Breast epithelium (tissue), 4 donors: ENCODE measurements around the gene ATP13A1. TPM values are rescaled to one million over a fixed set of nuclear protein-coding genes. Genes with fewer than 3 reads are reported as not detected.
"Not testable (repeated sequence)": the region's sequence is repeated elsewhere in the genome, so short reads cannot be mapped to it uniquely, and the experiment has no call there.

Experiments used
- DNase-seq, 2 donors: peaks; one replicate each; pipeline ENCODE4 v3.0.0-alpha.2; 2019; ENCODE audit warnings: low spot score in 2 of 2
- H3K27ac ChIP-seq, 2 donors: fragments of 200-600 bp; sonication (generic) in 1 of 2; one replicate each; pipeline ENCODE4 v1.5.1; 2016 to 2019; ENCODE audit warnings: mild to moderate bottlenecking in 1 of 2
- H3K27me3 ChIP-seq, 2 donors: fragments of 200-600 bp; sonication (generic) in 1 of 2; one replicate each; pipeline versions ENCODE4 v1.5.1 to v1.6.0; 2017 to 2019; ENCODE audit warnings: control low read depth in 1 of 2, mild to moderate bottlenecking in 1 of 2
- H3K36me3 ChIP-seq: fragments of 200-600 bp; one replicate; pipeline ENCODE4 v1.5.1; 2019
- H3K4me1 ChIP-seq, 2 donors: fragments of 200-600 bp; sonication (generic); one replicate each; pipeline ENCODE4 v1.5.1; 2016 to 2019; ENCODE audit warnings: control low read depth in 1 of 2
- H3K4me3 ChIP-seq, 3 donors: fragments of 200-600 bp; sonication (generic); 1 replicate in 2 of 3; 2 replicates in 1 of 3; pipeline ENCODE4 v1.5.1; 2016 to 2019; ENCODE audit warnings: mild to moderate bottlenecking in 3 of 3, moderate library complexity in 2 of 3
- H3K9me3 ChIP-seq, 2 donors: fragments of 200-600 bp; sonication (generic) in 1 of 2; one replicate each; pipeline ENCODE4 v1.5.1; 2016 to 2019; ENCODE audit warnings: control low read depth in 1 of 2
- CTCF ChIP-seq, 3 donors: fragments of 450-650 bp; IDR thresholded peaks; one replicate each; pipeline ENCODE4 v1.5.1; 2016 to 2017; ENCODE audit warnings: antibody characterized with exemption in 3 of 3, mild to moderate bottlenecking in 3 of 3, moderate library complexity in 3 of 3
- POLR2A ChIP-seq: fragments of 450-650 bp; IDR thresholded peaks from one replicate; pipeline ENCODE4 v1.6.1; 2016; ENCODE audit warnings: antibody characterized with exemption, mild to moderate bottlenecking, moderate library complexity
- POLR2AphosphoS5 ChIP-seq, 3 donors: sonication (generic); formaldehyde crosslinking; IDR thresholded peaks; one replicate each; pipeline ENCODE4 v1.6.1; 2017; ENCODE audit warnings: antibody characterized with exemption in 3 of 3
- intact Hi-C: fragments of 100-400 bp; cut with DNase I; formaldehyde crosslinking; loops from one replicate; pipeline ENCODE4 v1.15.1; 2023; ENCODE audit warnings: low total_unique reads
- total RNA-seq, 3 donors: library from RNA; depleted of rRNA; stranded (reverse); fragments of >200 nt; gene quantifications; one replicate each; pipeline ENCODE4 v1.1.0, GENCODE V29; 2016

ATP13A1 gene
- total RNA-seq, 3 donors from 2014 or later, result 155 to 222 (median 189) TPM

GRCh38 chr19:19610376-19611202 is 52.9 kb downstream of the ATP13A1 start:
- no peaks in the 10 kb centered on the region for H3K9me3 ChIP-seq

GRCh38 chr19:19606686-19607085 is 56.8 kb downstream of the ATP13A1 start:
- DNase-seq, H3K9me3 ChIP-seq, H3K4me3 ChIP-seq, H3K4me1 ChIP-seq, H3K27me3 ChIP-seq, H3K36me3 ChIP-seq, H3K27ac ChIP-seq, intact Hi-C loops: not testable (repeated sequence)

More at GRCh38 chr19:19610376-19611202, 52.9 kb downstream of the ATP13A1 start:
- intact Hi-C loops, result no loop called here
- Histone ChIP-seq H3K27me3 (no peaks in the 10 kb centered on the region), H3K36me3 (no peaks in the 10 kb centered on the region), H3K4me3 (no peak overlapping the region), H3K27ac (no peak overlapping the region), H3K4me1 (no peaks in the 10 kb centered on the region)
- no peak for TF ChIP-seq POLR2AphosphoS5 (IDR thresholded peaks at IDR 0.05)
- no peak for TF ChIP-seq CTCF (IDR thresholded peaks at IDR 0.05)
- no peak for TF ChIP-seq POLR2A
- no peak for DNase-seq

GRCh38 chr19:19606021-19606420 is 57.5 kb downstream of the ATP13A1 start:
- no peak overlapping the region for H3K27ac ChIP-seq
- intact Hi-C loops, result no loop called here
- H3K4me1 ChIP-seq, result no peaks in the 10 kb centered on the region

GRCh38 chr19:19602713-19603324 is 60.7 kb downstream of the ATP13A1 start:
- no peak for DNase-seq
- no peaks in the 10 kb centered on the region for H3K27me3 ChIP-seq
- TF ChIP-seq CTCF (IDR thresholded peaks at IDR 0.05) (no peak), POLR2A (no peak), POLR2AphosphoS5 (IDR thresholded peaks at IDR 0.05) (no peak)
- H3K27ac ChIP-seq, result no peak overlapping the region
- no peaks in the 10 kb centered on the region for H3K9me3 ChIP-seq
- no peaks in the 10 kb centered on the region for H3K36me3 ChIP-seq
- H3K4me3 ChIP-seq, result no peak overlapping the region
- H3K4me1 ChIP-seq, result no peaks in the 10 kb centered on the region
- intact Hi-C loops, result no loop called here

More at GRCh38 chr19:19606021-19606420, 57.5 kb downstream of the ATP13A1 start:
- no peak for DNase-seq
- no peaks in the 10 kb centered on the region for H3K27me3 ChIP-seq
- no peaks in the 10 kb centered on the region for H3K9me3 ChIP-seq
- H3K4me3 ChIP-seq, result no peak overlapping the region
- H3K36me3 ChIP-seq, result no peaks in the 10 kb centered on the region
- TF ChIP-seq CTCF (IDR thresholded peaks at IDR 0.05) (no peak), POLR2AphosphoS5 (IDR thresholded peaks at IDR 0.05) (no peak), POLR2A (no peak)

GRCh38 chr19:19602136-19602712 is 61.3 kb downstream of the ATP13A1 start:
- TF ChIP-seq POLR2AphosphoS5 (IDR thresholded peaks at IDR 0.05) (no peak), CTCF (IDR thresholded peaks at IDR 0.05) (no peak), POLR2A (no peak)
- no peaks in the 10 kb centered on the region for H3K9me3 ChIP-seq
- H3K27me3 ChIP-seq, result no peaks in the 10 kb centered on the region
- H3K4me1 ChIP-seq, result no peaks in the 10 kb centered on the region
- intact Hi-C loops, result no loop called here
- no peak overlapping the region for H3K27ac ChIP-seq
- no peak for DNase-seq
- H3K36me3 ChIP-seq, result no peaks in the 10 kb centered on the region
- no peak overlapping the region for H3K4me3 ChIP-seq
